K562 (cell line): ENCODE data around the gene TMEM121. TPM values are rescaled to one million over a fixed set of nuclear protein-coding genes. Genes with fewer than 3 reads are reported as not detected.
A peak's percentile ranks its signal among the peaks of the same experiment; 100 is the strongest.

Experiments used
- DPF2 ChIP-seq: fragments of 450-650 bp; IDR thresholded peaks from 2 replicates; pipeline ENCODE4 v1.6.1; 2016
- HDAC1 ChIP-seq, 2 experiments: fragments of 450-650 bp; IDR thresholded peaks; 2 replicates each; pipeline ENCODE4 v1.6.1; 2016 to 2017; ENCODE audit warnings: inconsistent platforms in 1 of 2, mild to moderate bottlenecking in 1 of 2, moderate library complexity in 1 of 2
- LARP7 ChIP-seq: fragments of 450-650 bp; IDR thresholded peaks from 2 replicates; pipeline ENCODE4 v1.6.1; 2016
- MTA3 ChIP-seq: fragments of 450-650 bp; formaldehyde crosslinking; IDR thresholded peaks from 2 replicates; pipeline ENCODE4 v1.6.1; 2017; ENCODE audit warnings: mild to moderate bottlenecking, borderline replicate concordance
- NFE2 ChIP-seq: IDR thresholded peaks from 2 replicates; pipeline ENCODE4 v1.6.1; 2014; ENCODE audit warnings: antibody characterized with exemption, low read depth
- NR4A1 ChIP-seq, 2 experiments: fragments of 250-450 bp in 1 of 2; fragments of 450-650 bp in 1 of 2; sonication (Bioruptor Pico) in 1 of 2; IDR thresholded peaks; 2 replicates each; pipeline versions ENCODE4 v1.4.0 to v1.6.1; 2016 to 2020; ENCODE audit warnings: mild to moderate bottlenecking in 2 of 2, missing compliant biosample characterization in 1 of 2, missing genetic modification characterization in 1 of 2, moderate library complexity in 1 of 2
- POLR2AphosphoS5 ChIP-seq: IDR thresholded peaks from 2 replicates; pipeline ENCODE4 v1.6.1; 2011; ENCODE audit warnings: mild to moderate bottlenecking, low read depth, low read length, moderate library complexity; ENCODE audit not compliant: control insufficient read depth, insufficient read depth
- RBFOX2 ChIP-seq: fragments of 200-400 bp; formaldehyde crosslinking; IDR thresholded peaks from 2 replicates; pipeline ENCODE4 v1.6.1; 2017; ENCODE audit warnings: low read depth, mild to moderate bottlenecking, low read length, moderate library complexity
- RBM15 ChIP-seq: fragments of 200-400 bp; formaldehyde crosslinking; IDR thresholded peaks from 2 replicates; pipeline ENCODE4 v1.6.1; 2018; ENCODE audit warnings: mild to moderate bottlenecking, low read length, moderate library complexity; ENCODE audit not compliant: insufficient read depth
- SMARCE1 ChIP-seq: fragments of 450-650 bp; IDR thresholded peaks from 2 replicates; pipeline ENCODE4 v1.7.1; 2016; ENCODE audit warnings: mild to moderate bottlenecking
- SMC3 ChIP-seq: conservative IDR thresholded peaks from 2 replicates; pipeline ENCODE4 v1.6.1; 2011; ENCODE audit warnings: low read depth, low read length, improper control_type of control experiment; ENCODE audit not compliant: insufficient read depth
- SUPT5H ChIP-seq: fragments of 450-650 bp; IDR thresholded peaks from 2 replicates; pipeline ENCODE4 v1.6.1; 2016
- XRCC5 ChIP-seq: fragments of 200-400 bp; formaldehyde crosslinking; IDR thresholded peaks from 2 replicates; pipeline ENCODE4 v1.6.1; 2017; ENCODE audit warnings: low read depth, mild to moderate bottlenecking, low read length
- ZNF24 ChIP-seq: fragments of 450-650 bp; IDR thresholded peaks from 2 replicates; pipeline ENCODE4 v1.6.1; 2016
- ZNF57 ChIP-seq: fragments of 450-650 bp; formaldehyde crosslinking; IDR thresholded peaks from 2 replicates; pipeline ENCODE4 v1.4.0; 2020; ENCODE audit warnings: mild to moderate bottlenecking, moderate library complexity
- ZZZ3 ChIP-seq: fragments of 450-650 bp; IDR thresholded peaks from 2 replicates; pipeline ENCODE4 v1.6.1; 2016; ENCODE audit warnings: antibody characterized with exemption, mild to moderate bottlenecking, moderate library complexity
- polyA plus RNA-seq, 8 experiments: library from polyadenylated mRNA; depleted of rRNA in 4 of 8; stranded (reverse) in 5 of 8; unstranded in 3 of 8; fragments of >200 nt; fragmentation: Nextera tagmentation in 2 of 8; fragmentation: Illumina TruSeq in 1 of 8; extraction: Ambion mirVana in 2 of 8; extraction: Trizol in 1 of 8; gene quantifications; 2 replicates each; pipeline versions ENCODE4 v1.2.1 to v1.2.3, GENCODE V29; 2011 to 2014; ENCODE audit warnings: inconsistent platforms in 1 of 8, missing spikeins in 1 of 8
- total RNA-seq, 7 experiments: library from RNA; depleted of rRNA in 6 of 7; stranded (reverse); fragments of >200 nt in 6 of 7; fragmentation: Illumina TruSeq in 2 of 7; extraction: Trizol in 2 of 7; gene quantifications; 2 replicates each; pipeline versions ENCODE4 v1.2.1 to v1.2.3, GENCODE V29; 2011 to 2021; ENCODE audit warnings: low replicate concordance in 1 of 7
- TF ChIP-seq, protein P1 (sequence below), 2 experiments: fragments of 200-800 bp in 1 of 2; sonication (Bioruptor generic) in 1 of 2; sonication (generic) in 1 of 2; formaldehyde crosslinking in 1 of 2; IDR thresholded peaks in 1 of 2; conservative IDR thresholded peaks in 1 of 2; 2 replicates each; pipeline versions ENCODE4 v1.5.0 to v1.6.1; 2016 to 2020; ENCODE audit warnings: missing compliant biosample characterization in 1 of 2, missing genetic modification characterization in 1 of 2, missing genetic modification reagents in 1 of 2
- TF ChIP-seq, protein P2 (sequence below): fragments of 450-650 bp; formaldehyde crosslinking; IDR thresholded peaks from 2 replicates; pipeline ENCODE4 v1.4.0; 2022; ENCODE audit warnings: missing genetic modification characterization
- TF ChIP-seq, protein P3 (sequence below): fragments of 250-450 bp; sonication (Bioruptor Pico); IDR thresholded peaks from 2 replicates; pipeline ENCODE4 v1.4.0; 2020; ENCODE audit warnings: mild to moderate bottlenecking
- TF ChIP-seq, protein P4 (sequence below): fragments of 250-450 bp; sonication (Bioruptor Pico); IDR thresholded peaks from 2 replicates; pipeline ENCODE4 v1.5.0; 2020; ENCODE audit warnings: mild to moderate bottlenecking
- TF ChIP-seq, protein P5 (sequence below): fragments of 450-650 bp; IDR thresholded peaks from 2 replicates; pipeline ENCODE4 v1.6.1; 2016; ENCODE audit warnings: borderline replicate concordance

TMEM121 gene
- total and polyA plus RNA-seq, 9 of the 15 experiments (the other 6 are each of a cell fraction or from before 2014, with no cell fraction given), result 0.31 to 0.36 TPM; not detected in 7

DNA sequence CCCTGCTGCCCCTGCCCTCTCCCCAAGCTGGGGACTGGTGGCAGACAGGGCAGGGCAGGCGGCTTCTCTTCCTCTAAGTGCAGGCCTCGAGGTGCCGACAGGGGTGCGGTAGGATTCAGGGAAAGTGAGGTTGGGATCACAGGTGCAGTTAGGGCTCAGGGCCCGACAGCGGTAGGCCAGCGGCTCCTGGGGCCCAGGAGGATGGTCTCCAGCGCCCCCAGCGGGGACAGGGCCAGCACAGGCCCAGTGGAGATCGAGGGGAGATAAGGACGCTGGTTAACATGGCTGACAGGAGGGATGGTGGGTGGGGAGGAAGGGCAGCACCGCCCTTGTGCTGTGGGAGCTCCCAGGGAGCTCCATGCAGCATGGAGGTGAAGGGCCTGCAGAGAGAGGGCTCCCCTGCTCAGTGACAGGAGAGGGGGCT lies 40.6 kb upstream of the TMEM121 start (continued):
- TF ChIP-seq, protein P1, sequence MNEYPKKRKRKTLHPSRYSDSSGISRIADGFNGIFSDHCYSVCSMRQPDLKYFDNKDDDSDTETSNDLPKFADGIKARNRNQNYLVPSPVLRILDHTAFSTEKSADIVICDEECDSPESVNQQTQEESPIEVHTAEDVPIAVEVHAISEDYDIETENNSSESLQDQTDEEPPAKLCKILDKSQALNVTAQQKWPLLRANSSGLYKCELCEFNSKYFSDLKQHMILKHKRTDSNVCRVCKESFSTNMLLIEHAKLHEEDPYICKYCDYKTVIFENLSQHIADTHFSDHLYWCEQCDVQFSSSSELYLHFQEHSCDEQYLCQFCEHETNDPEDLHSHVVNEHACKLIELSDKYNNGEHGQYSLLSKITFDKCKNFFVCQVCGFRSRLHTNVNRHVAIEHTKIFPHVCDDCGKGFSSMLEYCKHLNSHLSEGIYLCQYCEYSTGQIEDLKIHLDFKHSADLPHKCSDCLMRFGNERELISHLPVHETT (CRISPR knock-in tag; conservative IDR thresholded peaks at IDR 0.05 in 1 of 2, IDR thresholded peaks at IDR 0.05 in 1 of 2), result no peak
- TF ChIP-seq POLR2AphosphoS5 (no peak), RBFOX2 (peak; percentile 37; the same call in 1 of the 2 replicates), XRCC5 (0 out of 2 replicates have a peak, but pooled peaks have one; percentile 34), RBM15 (no peak), NR4A1 (CRISPR knock-in tag; IDR thresholded peaks at IDR 0.05) (no peak), NR4A1 (tag; IDR thresholded peaks at IDR 0.05) (no peak), NFE2 (no peak), ZZZ3 (no peak), ZNF24 (no peak), ZNF57 (CRISPR knock-in tag) (no peak), HDAC1 (IDR thresholded peaks at IDR 0.05) (peak in 1 of 2 experiments; percentile 17; a peak in 1 of 4 replicates), LARP7 (no peak), DPF2 (no peak), MTA3 (no peak; the same call in 1 of the 2 replicates), SMC3 (0 out of 2 replicates have a peak, but pooled peaks have one; percentile 28), SUPT5H (no peak), SMARCE1 (no peak)
- TF ChIP-seq, protein P2, sequence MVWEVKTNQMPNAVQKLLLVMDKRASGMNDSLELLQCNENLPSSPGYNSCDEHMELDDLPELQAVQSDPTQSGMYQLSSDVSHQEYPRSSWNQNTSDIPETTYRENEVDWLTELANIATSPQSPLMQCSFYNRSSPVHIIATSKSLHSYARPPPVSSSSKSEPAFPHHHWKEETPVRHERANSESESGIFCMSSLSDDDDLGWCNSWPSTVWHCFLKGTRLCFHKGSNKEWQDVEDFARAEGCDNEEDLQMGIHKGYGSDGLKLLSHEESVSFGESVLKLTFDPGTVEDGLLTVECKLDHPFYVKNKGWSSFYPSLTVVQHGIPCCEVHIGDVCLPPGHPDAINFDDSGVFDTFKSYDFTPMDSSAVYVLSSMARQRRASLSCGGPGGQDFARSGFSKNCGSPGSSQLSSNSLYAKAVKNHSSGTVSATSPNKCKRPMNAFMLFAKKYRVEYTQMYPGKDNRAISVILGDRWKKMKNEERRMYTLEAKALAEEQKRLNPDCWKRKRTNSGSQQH (CRISPR knock-in tag), result no peak
- TF ChIP-seq, protein P3, sequence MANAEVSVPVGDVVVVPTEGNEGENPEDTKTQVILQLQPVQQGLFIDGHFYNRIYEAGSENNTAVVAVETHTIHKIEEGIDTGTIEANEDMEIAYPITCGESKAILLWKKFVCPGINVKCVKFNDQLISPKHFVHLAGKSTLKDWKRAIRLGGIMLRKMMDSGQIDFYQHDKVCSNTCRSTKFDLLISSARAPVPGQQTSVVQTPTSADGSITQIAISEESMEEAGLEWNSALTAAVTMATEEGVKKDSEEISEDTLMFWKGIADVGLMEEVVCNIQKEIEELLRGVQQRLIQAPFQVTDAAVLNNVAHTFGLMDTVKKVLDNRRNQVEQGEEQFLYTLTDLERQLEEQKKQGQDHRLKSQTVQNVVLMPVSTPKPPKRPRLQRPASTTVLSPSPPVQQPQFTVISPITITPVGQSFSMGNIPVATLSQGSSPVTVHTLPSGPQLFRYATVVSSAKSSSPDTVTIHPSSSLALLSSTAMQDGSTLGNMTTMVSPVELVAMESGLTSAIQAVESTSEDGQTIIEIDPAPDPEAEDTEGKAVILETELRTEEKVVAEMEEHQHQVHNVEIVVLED (CRISPR knock-in tag), result no peak
- TF ChIP-seq, protein P4, sequence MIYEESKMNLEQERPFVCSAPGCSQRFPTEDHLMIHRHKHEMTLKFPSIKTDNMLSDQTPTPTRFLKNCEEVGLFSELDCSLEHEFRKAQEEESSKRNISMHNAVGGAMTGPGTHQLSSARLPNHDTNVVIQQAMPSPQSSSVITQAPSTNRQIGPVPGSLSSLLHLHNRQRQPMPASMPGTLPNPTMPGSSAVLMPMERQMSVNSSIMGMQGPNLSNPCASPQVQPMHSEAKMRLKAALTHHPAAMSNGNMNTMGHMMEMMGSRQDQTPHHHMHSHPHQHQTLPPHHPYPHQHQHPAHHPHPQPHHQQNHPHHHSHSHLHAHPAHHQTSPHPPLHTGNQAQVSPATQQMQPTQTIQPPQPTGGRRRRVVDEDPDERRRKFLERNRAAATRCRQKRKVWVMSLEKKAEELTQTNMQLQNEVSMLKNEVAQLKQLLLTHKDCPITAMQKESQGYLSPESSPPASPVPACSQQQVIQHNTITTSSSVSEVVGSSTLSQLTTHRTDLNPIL (CRISPR knock-in tag), result no peak
- TF ChIP-seq, protein P5, sequence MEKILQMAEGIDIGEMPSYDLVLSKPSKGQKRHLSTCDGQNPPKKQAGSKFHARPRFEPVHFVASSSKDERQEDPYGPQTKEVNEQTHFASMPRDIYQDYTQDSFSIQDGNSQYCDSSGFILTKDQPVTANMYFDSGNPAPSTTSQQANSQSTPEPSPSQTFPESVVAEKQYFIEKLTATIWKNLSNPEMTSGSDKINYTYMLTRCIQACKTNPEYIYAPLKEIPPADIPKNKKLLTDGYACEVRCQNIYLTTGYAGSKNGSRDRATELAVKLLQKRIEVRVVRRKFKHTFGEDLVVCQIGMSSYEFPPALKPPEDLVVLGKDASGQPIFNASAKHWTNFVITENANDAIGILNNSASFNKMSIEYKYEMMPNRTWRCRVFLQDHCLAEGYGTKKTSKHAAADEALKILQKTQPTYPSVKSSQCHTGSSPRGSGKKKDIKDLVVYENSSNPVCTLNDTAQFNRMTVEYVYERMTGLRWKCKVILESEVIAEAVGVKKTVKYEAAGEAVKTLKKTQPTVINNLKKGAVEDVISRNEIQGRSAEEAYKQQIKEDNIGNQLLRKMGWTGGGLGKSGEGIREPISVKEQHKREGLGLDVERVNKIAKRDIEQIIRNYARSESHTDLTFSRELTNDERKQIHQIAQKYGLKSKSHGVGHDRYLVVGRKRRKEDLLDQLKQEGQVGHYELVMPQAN, result no peak
